LNCAP (cell line): ENCODE results near the gene FAM234A.

Source experiments
- CTCF ChIP-seq: fragments of 450-650 bp; IDR thresholded peaks from 2 replicates; pipeline ENCODE4 v1.5.1; 2017; ENCODE audit warnings: mild to moderate bottlenecking

The FAM234A gene

GRCh38 chr16:228852-229730, 5.5 kb upstream of the FAM234A start, which contains the start of gene LUC7L:
Gene LUC7L (minus strand): TSS chr16:229449. CDS start chr16:229339, 110 bp downstream.
- TF ChIP-seq CTCF = no peak

- TF ChIP-seq CTCF = no peak
Measured at GRCh38 chr16:229731-230281, 4.8 kb upstream of the FAM234A start.

GRCh38 chr16:230949-231348, 3.7 kb upstream of the FAM234A start:
- no peak for TF ChIP-seq CTCF

GRCh38 chr16:239948-240277, 5.3 kb downstream of the FAM234A start:
- TF ChIP-seq CTCF = no peak

GRCh38 chr16:240559-240958, 5.9 kb downstream of the FAM234A start:
- TF ChIP-seq CTCF = no peak

GRCh38 chr16:242281-242680, 7.7 kb downstream of the FAM234A start:
- no peak for TF ChIP-seq CTCF

- no peak for TF ChIP-seq CTCF
Measured at GRCh38 chr16:243348-243747, 8.7 kb downstream of the FAM234A start.
